Loucy (cell line): ENCODE results near the gene COMMD7.

ENCODE experiments used
- H2AFZ ChIP-seq: fragments of 200-600 bp; sonication (generic); 2 replicates; pipeline ENCODE4 v1.6.0; 2016; ENCODE audit warnings: antibody characterized with exemption, mild to moderate bottlenecking, low read length, moderate library complexity
- H3F3A ChIP-seq: fragments of 200-600 bp; 2 replicates; pipeline ENCODE4 v1.6.0; 2016; ENCODE audit warnings: antibody characterized with exemption, low read depth, mild to moderate bottlenecking
- H3K27me3 ChIP-seq: fragments of 200-600 bp; sonication (generic); 2 replicates; pipeline ENCODE4 v1.6.1; 2014; ENCODE audit warnings: low read length, mild to moderate bottlenecking; ENCODE audit not compliant: insufficient read depth, poor library complexity, severe bottlenecking
- H3K36me3 ChIP-seq: fragments of 200-600 bp; sonication (generic); 2 replicates; pipeline ENCODE4 v1.6.1; 2016; ENCODE audit warnings: low read length; ENCODE audit not compliant: insufficient read depth
- H3K4me1 ChIP-seq: fragments of 200-600 bp; sonication (generic); 2 replicates; pipeline ENCODE4 v1.5.1; 2014; ENCODE audit warnings: low read length, mild to moderate bottlenecking; ENCODE audit not compliant: insufficient read depth, poor library complexity, severe bottlenecking
- H3K4me2 ChIP-seq: fragments of 200-600 bp; sonication (generic); 2 replicates; pipeline ENCODE4 v1.6.0; 2014; ENCODE audit warnings: antibody characterized with exemption, low read length, low read depth, mild to moderate bottlenecking; ENCODE audit not compliant: poor library complexity, severe bottlenecking
- H3K4me3 ChIP-seq: fragments of 200-600 bp; sonication (generic); 2 replicates; pipeline ENCODE4 v1.5.1; 2014; ENCODE audit warnings: low read length, mild to moderate bottlenecking, mixed read lengths; ENCODE audit not compliant: poor library complexity, severe bottlenecking
- H3K79me2 ChIP-seq: fragments of 200-600 bp; sonication (generic); 2 replicates; pipeline ENCODE4 v1.6.1; 2014; ENCODE audit warnings: low read length; ENCODE audit not compliant: insufficient read depth
- H3K9ac ChIP-seq: fragments of 200-600 bp; sonication (generic); 2 replicates; pipeline ENCODE4 v1.6.0; 2014; ENCODE audit warnings: mild to moderate bottlenecking, low read depth, low read length, moderate library complexity; ENCODE audit not compliant: poor library complexity, severe bottlenecking
- H3K9me2 ChIP-seq: fragments of 200-600 bp; sonication (generic); replicated peaks from 2 replicates; pipeline ENCODE4 v1.6.1; 2016; ENCODE audit warnings: low read depth, low read length, mixed read lengths
- H3K9me3 ChIP-seq: fragments of 200-600 bp; sonication (generic); 2 replicates; pipeline ENCODE4 v1.6.1; 2014; ENCODE audit warnings: mild to moderate bottlenecking, antibody characterized with exemption, low read length, low read depth; ENCODE audit not compliant: insufficient read depth
- H4K20me1 ChIP-seq: fragments of 200-600 bp; sonication (generic); 2 replicates; pipeline ENCODE4 v1.6.0; 2014; ENCODE audit warnings: antibody characterized with exemption, low read length, mild to moderate bottlenecking; ENCODE audit not compliant: insufficient read depth, poor library complexity, severe bottlenecking
- CTCF ChIP-seq: fragments of 200-600 bp; sonication (generic); conservative IDR thresholded peaks from 2 replicates; pipeline ENCODE4 v1.5.1; 2014; ENCODE audit warnings: mild to moderate bottlenecking, antibody characterized with exemption, low read length
- EZH2phosphoT487 ChIP-seq: fragments of 200-600 bp; IDR thresholded peaks from 2 replicates; pipeline ENCODE4 v1.6.1; 2018; ENCODE audit warnings: antibody characterized with exemption, mild to moderate bottlenecking, moderate library complexity, borderline replicate concordance

COMMD7 gene

GRCh38 chr20:32706486-32706885 lies 36.8 kb downstream of the COMMD7 start:
- peaks cover 16% of the 10 kb centered on the region for H3K79me2 ChIP-seq
- no peaks in the 10 kb centered on the region for H3F3A ChIP-seq
- H3K4me1 ChIP-seq: peaks cover 20% of the 10 kb centered on the region
- TF ChIP-seq CTCF: no peak
- no peak for TF ChIP-seq EZH2phosphoT487
- no peaks in the 10 kb centered on the region for H4K20me1 ChIP-seq
- no peak overlapping the region for H3K9ac ChIP-seq
- no peaks in the 10 kb centered on the region for H3K9me3 ChIP-seq
- no peak overlapping the region for H3K4me2 ChIP-seq
- H3K9me2 ChIP-seq: no peaks in the 10 kb centered on the region
- no peaks in the 10 kb centered on the region for H3K27me3 ChIP-seq
- no peak overlapping the region for H2AFZ ChIP-seq
- no peak overlapping the region for H3K4me3 ChIP-seq
- H3K36me3 ChIP-seq: peaks cover 48% of the 10 kb centered on the region

- Histone ChIP-seq H3K27me3 (no peaks in the 10 kb centered on the region), H3K4me1 (peaks cover 6% of the 10 kb centered on the region), H3K9me3 (no peaks in the 10 kb centered on the region), H3K9me2 (no peaks in the 10 kb centered on the region), H3K4me3 (no peak overlapping the region), H3F3A (no peaks in the 10 kb centered on the region), H3K36me3 (peaks cover 53% of the 10 kb centered on the region), H3K9ac (no peak overlapping the region), H3K79me2 (peaks cover 6% of the 10 kb centered on the region), H2AFZ (no peak overlapping the region), H3K4me2 (no peak overlapping the region), H4K20me1 (no peaks in the 10 kb centered on the region)
- no peak for TF ChIP-seq CTCF
- no peak for TF ChIP-seq EZH2phosphoT487
Observed at GRCh38 chr20:32702706-32703425, 40.4 kb downstream of the COMMD7 start.

- no peaks in the 10 kb centered on the region for H3F3A ChIP-seq
- no peaks in the 10 kb centered on the region for H3K4me1 ChIP-seq
- H3K4me3 ChIP-seq: no peak overlapping the region
- no peak overlapping the region for H3K4me2 ChIP-seq
- no peaks in the 10 kb centered on the region for H4K20me1 ChIP-seq
- H3K9me3 ChIP-seq: no peaks in the 10 kb centered on the region
- TF ChIP-seq CTCF (no peak), EZH2phosphoT487 (no peak)
- H3K9ac ChIP-seq: no peak overlapping the region
- peaks cover 18% of the 10 kb centered on the region for H3K36me3 ChIP-seq
- no peak overlapping the region for H2AFZ ChIP-seq
- H3K79me2 ChIP-seq: no peaks in the 10 kb centered on the region
- no peaks in the 10 kb centered on the region for H3K9me2 ChIP-seq
- H3K27me3 ChIP-seq: no peaks in the 10 kb centered on the region
Observed at GRCh38 chr20:32697608-32698007, 45.7 kb downstream of the COMMD7 start.
